ENCODE measurements around the gene NKAIN1.
A peak's percentile ranks its signal among the peaks of the same experiment; 100 is the strongest.

Gene NKAIN1

DNA sequence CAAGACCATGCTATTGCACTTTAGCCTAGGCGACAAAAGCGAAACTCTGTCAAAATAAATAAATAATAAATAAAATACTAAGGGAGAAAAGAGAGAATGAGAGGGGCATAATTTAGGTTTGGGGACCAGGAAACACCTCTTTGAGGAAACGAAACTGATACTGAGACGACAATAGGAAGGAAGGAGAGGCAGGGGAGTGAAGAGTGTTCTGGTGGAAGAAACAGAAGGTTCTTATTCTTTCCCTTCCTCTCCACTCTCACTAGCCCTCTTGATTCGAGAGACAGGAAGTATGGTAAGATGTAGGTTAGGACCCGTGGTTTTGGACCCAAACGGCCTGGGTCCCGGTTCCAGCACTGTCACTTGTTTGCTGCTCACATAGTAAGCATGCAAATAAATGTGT lies 1.6 kb upstream of the NKAIN1 start:
- Histone ChIP-seq H3K4me1 (ENCODE audit: low read length) (no peaks in the 10 kb centered on the region), H3K4me2 (ENCODE audit: low read length) (0 out of 2 replicates have a peak overlapping the region, but pooled peaks have one; percentile 5), H2AFZ (ENCODE audit: low read depth, low read length) (no peak overlapping the region), H3K27me3 (ENCODE audit: low read depth, low read length) (peaks cover 25% of the 10 kb centered on the region), H3K36me3 (replicated peaks; ENCODE audit: low read depth, low read length) (no peaks in the 10 kb centered on the region), H3K9me3 (ENCODE audit: insufficient read depth, low read length) (no peaks in the 10 kb centered on the region), H3K4me3 (ENCODE audit: low read length) (no peak overlapping the region), H3K9ac (ENCODE audit: low read length) (no peak overlapping the region), H3K79me2 (ENCODE audit: low read length) (no peaks in the 10 kb centered on the region), H3K27ac (ENCODE audit: low read length) (no peak overlapping the region), H4K20me1 (ENCODE audit: insufficient read depth, low read length) (no peaks in the 10 kb centered on the region)
- TF ChIP-seq EZH2phosphoT487 (IDR thresholded peaks at IDR 0.05; ENCODE audit: low read depth): no peak
- TF ChIP-seq, protein P1, sequence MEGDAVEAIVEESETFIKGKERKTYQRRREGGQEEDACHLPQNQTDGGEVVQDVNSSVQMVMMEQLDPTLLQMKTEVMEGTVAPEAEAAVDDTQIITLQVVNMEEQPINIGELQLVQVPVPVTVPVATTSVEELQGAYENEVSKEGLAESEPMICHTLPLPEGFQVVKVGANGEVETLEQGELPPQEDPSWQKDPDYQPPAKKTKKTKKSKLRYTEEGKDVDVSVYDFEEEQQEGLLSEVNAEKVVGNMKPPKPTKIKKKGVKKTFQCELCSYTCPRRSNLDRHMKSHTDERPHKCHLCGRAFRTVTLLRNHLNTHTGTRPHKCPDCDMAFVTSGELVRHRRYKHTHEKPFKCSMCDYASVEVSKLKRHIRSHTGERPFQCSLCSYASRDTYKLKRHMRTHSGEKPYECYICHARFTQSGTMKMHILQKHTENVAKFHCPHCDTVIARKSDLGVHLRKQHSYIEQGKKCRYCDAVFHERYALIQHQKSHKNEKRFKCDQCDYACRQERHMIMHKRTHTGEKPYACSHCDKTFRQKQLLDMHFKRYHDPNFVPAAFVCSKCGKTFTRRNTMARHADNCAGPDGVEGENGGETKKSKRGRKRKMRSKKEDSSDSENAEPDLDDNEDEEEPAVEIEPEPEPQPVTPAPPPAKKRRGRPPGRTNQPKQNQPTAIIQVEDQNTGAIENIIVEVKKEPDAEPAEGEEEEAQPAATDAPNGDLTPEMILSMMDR (IDR thresholded peaks at IDR 0.05; ENCODE audit: low read depth, low read length): no peak

DNA sequence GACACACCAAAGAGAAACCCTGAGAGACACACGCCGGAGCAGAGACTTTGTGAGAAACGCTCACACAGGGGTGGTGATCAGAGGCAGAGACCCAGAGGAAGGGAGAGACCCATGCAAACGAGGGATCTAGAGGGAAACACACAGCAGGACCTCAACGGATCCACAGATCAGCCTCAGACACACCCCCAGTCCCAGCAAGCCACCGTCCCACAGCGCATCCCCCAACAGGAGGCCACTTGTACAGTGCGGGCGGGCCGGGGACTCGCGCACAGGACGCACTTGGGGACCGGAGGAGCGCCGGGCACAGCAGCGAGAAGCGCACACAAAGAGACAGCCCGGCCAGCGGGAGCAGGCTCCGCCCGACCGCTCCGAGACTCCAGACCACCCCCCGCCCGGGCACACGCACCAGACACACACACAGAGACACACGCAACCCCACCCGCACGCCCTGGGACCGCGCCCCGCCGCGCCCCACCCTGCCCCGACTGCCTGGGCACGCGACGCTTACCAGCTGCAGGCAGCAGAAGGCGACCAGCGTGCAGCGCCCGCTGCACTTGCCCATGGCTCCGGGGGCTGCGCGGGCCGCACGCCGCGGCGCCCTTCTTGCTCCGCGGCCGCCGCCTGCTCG lies 587 bp downstream of the NKAIN1 start:
- Histone ChIP-seq H3K4me2 (ENCODE audit: low read length) (peak overlapping the region; percentile 14; the same call in 1 of the 2 replicates), H3K9ac (ENCODE audit: low read length) (no peak overlapping the region)
- TF ChIP-seq, protein P1 (IDR thresholded peaks at IDR 0.05; ENCODE audit: low read depth, low read length): no peak

DNA sequence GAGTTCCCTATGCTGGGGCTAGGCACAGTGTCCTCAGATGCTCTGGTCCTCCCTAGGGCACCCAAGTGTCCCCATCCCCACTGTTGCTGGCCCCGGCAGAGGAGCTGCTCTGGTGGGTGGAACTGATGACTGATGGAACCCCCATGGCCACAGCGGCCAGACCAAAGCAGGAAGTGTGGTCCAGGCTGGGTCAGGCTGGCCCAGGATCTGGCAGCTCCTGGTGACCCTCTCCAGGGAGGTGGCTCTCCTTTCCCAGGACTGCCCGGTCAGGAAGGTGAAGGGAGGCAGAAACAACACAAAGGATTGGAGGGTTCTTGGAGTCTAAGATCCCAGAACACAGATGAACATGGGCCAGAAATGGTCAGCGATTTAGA lies 1.1 kb downstream of the NKAIN1 start:
- Histone ChIP-seq H3K27me3 (ENCODE audit: low read depth, low read length) (peaks cover 25% of the 10 kb centered on the region), H3K4me1 (ENCODE audit: low read length) (no peaks in the 10 kb centered on the region), H2AFZ (ENCODE audit: low read depth, low read length) (no peak overlapping the region), H3K36me3 (replicated peaks; ENCODE audit: low read depth, low read length) (no peaks in the 10 kb centered on the region), H3K79me2 (ENCODE audit: low read length) (no peaks in the 10 kb centered on the region), H3K4me2 (ENCODE audit: low read length) (0 out of 2 replicates have a peak overlapping the region, but pooled peaks have one; percentile 14), H3K27ac (ENCODE audit: low read length) (no peak overlapping the region), H4K20me1 (ENCODE audit: insufficient read depth, low read length) (no peaks in the 10 kb centered on the region), H3K9ac (ENCODE audit: low read length) (no peak overlapping the region), H3K4me3 (ENCODE audit: low read length) (no peak overlapping the region), H3K9me3 (ENCODE audit: insufficient read depth, low read length) (no peaks in the 10 kb centered on the region)
- TF ChIP-seq, protein P1 (IDR thresholded peaks at IDR 0.05; ENCODE audit: low read depth, low read length): no peak
- no peak for TF ChIP-seq EZH2phosphoT487 (IDR thresholded peaks at IDR 0.05; ENCODE audit: low read depth)

More for the DNA sequence above, 587 bp downstream of the NKAIN1 start:
- Histone ChIP-seq H3K4me1 (ENCODE audit: low read length) (no peaks in the 10 kb centered on the region), H3K36me3 (replicated peaks; ENCODE audit: low read depth, low read length) (no peaks in the 10 kb centered on the region), H3K27me3 (ENCODE audit: low read depth, low read length) (peaks cover 25% of the 10 kb centered on the region), H3K9me3 (ENCODE audit: insufficient read depth, low read length) (no peaks in the 10 kb centered on the region), H4K20me1 (ENCODE audit: insufficient read depth, low read length) (no peaks in the 10 kb centered on the region), H2AFZ (ENCODE audit: low read depth, low read length) (no peak overlapping the region), H3K27ac (ENCODE audit: low read length) (no peak overlapping the region), H3K79me2 (ENCODE audit: low read length) (no peaks in the 10 kb centered on the region), H3K4me3 (ENCODE audit: low read length) (peak overlapping the region; percentile 46; the same call in 1 of the 2 replicates)

DNA sequence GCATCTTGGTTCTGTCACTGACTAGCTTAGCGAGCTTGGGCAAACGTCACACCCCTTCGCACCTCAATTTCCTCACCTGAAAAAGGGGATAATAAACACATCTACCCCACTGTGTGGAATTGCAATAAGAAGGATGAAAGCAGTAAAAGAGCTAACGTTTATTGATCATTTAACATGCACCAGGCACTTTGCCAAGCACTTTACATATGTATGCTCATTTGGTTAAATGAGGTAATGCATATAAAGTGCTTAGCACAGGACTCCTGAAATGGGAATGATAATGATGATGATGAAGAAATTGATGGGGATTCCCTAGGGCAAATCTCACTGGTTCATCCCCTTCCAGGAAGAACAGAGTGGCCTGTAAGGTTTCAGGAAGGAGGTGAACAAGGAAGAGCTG lies 4.8 kb downstream of the NKAIN1 start:
- Histone ChIP-seq H3K4me1 (ENCODE audit: low read length) (no peaks in the 10 kb centered on the region), H4K20me1 (ENCODE audit: insufficient read depth, low read length) (no peaks in the 10 kb centered on the region), H3K4me3 (ENCODE audit: low read length) (no peak overlapping the region), H2AFZ (ENCODE audit: low read depth, low read length) (no peak overlapping the region), H3K4me2 (ENCODE audit: low read length) (no peak overlapping the region), H3K27ac (ENCODE audit: low read length) (no peak overlapping the region), H3K9me3 (ENCODE audit: insufficient read depth, low read length) (no peaks in the 10 kb centered on the region), H3K79me2 (ENCODE audit: low read length) (no peaks in the 10 kb centered on the region), H3K27me3 (ENCODE audit: low read depth, low read length) (peaks cover 15% of the 10 kb centered on the region), H3K9ac (ENCODE audit: low read length) (no peak overlapping the region), H3K36me3 (replicated peaks; ENCODE audit: low read depth, low read length) (no peaks in the 10 kb centered on the region)
- no peak for TF ChIP-seq EZH2phosphoT487 (IDR thresholded peaks at IDR 0.05; ENCODE audit: low read depth)
- TF ChIP-seq, protein P1 (IDR thresholded peaks at IDR 0.05; ENCODE audit: low read depth, low read length): no peak
